OCI-LY3 (cell line): Measurements from ENCODE around the gene BCL2L15.

ENCODE experiments used
- EZH2phosphoT487 ChIP-seq: fragments of 200-600 bp; shearing (Covaris generic); IDR thresholded peaks from 2 replicates; pipeline ENCODE4 v1.6.1; 2018; ENCODE audit warnings: antibody characterized with exemption, mixed run types, low read depth
- TF ChIP-seq, protein P1 (sequence below): fragments of 200-600, 300-600 bp; sonication (generic); IDR thresholded peaks from 2 replicates; pipeline ENCODE4 v1.5.1; 2014; ENCODE audit warnings: antibody characterized with exemption, low read length, low read depth

GRCh38 chr1:113904674-113905434 is 17.5 kb upstream of the BCL2L15 start, which contains the start of the genes AP4B1 and DCLRE1B:
- TF ChIP-seq, protein P1, sequence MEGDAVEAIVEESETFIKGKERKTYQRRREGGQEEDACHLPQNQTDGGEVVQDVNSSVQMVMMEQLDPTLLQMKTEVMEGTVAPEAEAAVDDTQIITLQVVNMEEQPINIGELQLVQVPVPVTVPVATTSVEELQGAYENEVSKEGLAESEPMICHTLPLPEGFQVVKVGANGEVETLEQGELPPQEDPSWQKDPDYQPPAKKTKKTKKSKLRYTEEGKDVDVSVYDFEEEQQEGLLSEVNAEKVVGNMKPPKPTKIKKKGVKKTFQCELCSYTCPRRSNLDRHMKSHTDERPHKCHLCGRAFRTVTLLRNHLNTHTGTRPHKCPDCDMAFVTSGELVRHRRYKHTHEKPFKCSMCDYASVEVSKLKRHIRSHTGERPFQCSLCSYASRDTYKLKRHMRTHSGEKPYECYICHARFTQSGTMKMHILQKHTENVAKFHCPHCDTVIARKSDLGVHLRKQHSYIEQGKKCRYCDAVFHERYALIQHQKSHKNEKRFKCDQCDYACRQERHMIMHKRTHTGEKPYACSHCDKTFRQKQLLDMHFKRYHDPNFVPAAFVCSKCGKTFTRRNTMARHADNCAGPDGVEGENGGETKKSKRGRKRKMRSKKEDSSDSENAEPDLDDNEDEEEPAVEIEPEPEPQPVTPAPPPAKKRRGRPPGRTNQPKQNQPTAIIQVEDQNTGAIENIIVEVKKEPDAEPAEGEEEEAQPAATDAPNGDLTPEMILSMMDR = peak; percentile 54
- no peak for TF ChIP-seq EZH2phosphoT487
